ENCODE data around the gene CNTNAP2.
"Not testable (repeated sequence)": the region's sequence is repeated elsewhere in the genome, so short reads cannot be mapped to it uniquely, and the experiment has no call there.

Gene CNTNAP2

GRCh38 chr7:146791344-146792285 is 675.0 kb downstream of the CNTNAP2 start:
- no peak for DNase-seq

- DNase-seq = no peak
These were observed 688.0 kb downstream of the CNTNAP2 start for GRCh38 chr7:146804620-146805019.

- DNase-seq = no peak
These were observed 688.5 kb downstream of the CNTNAP2 start for GRCh38 chr7:146805082-146805481.

- no peak for DNase-seq
These were observed 709.7 kb downstream of the CNTNAP2 start for GRCh38 chr7:146826329-146826728.

GRCh38 chr7:146830686-146831085 is 714.1 kb downstream of the CNTNAP2 start:
- no peak for DNase-seq

GRCh38 chr7:146831875-146832274 is 715.3 kb downstream of the CNTNAP2 start:
- DNase-seq = no peak

- no peak for DNase-seq
These were observed 727.8 kb downstream of the CNTNAP2 start for GRCh38 chr7:146844405-146844804.

GRCh38 chr7:146858690-146859089 is 742.1 kb downstream of the CNTNAP2 start:
- no peak for DNase-seq

GRCh38 chr7:146861701-146862100 is 745.1 kb downstream of the CNTNAP2 start:
- no peak for DNase-seq

GRCh38 chr7:146862415-146862814 is 745.8 kb downstream of the CNTNAP2 start:
- DNase-seq = no peak

- peak; percentile 70 for DNase-seq
These were observed 748.0 kb downstream of the CNTNAP2 start for GRCh38 chr7:146864644-146865043.

GRCh38 chr7:146865696-146866095 is 749.1 kb downstream of the CNTNAP2 start:
- no peak for DNase-seq

- no peak for DNase-seq
These were observed 758.1 kb downstream of the CNTNAP2 start for GRCh38 chr7:146874722-146875121.

- no peak for DNase-seq
These were observed 758.7 kb downstream of the CNTNAP2 start for GRCh38 chr7:146875237-146875785.

GRCh38 chr7:146875981-146876380 is 759.4 kb downstream of the CNTNAP2 start:
- no peak for DNase-seq

- no peak for DNase-seq
These were observed 759.8 kb downstream of the CNTNAP2 start for GRCh38 chr7:146876411-146876810.

- DNase-seq = no peak
These were observed 762.3 kb downstream of the CNTNAP2 start for GRCh38 chr7:146878901-146879300.

- DNase-seq = no peak
These were observed 768.6 kb downstream of the CNTNAP2 start for GRCh38 chr7:146885231-146885630.

- no peak for DNase-seq
These were observed 773.4 kb downstream of the CNTNAP2 start for GRCh38 chr7:146889806-146890555.

- DNase-seq = no peak
These were observed 775.5 kb downstream of the CNTNAP2 start for GRCh38 chr7:146892151-146892550.

- DNase-seq = no peak
These were observed 778.3 kb downstream of the CNTNAP2 start for GRCh38 chr7:146894927-146895326.

GRCh38 chr7:146902266-146902665 is 785.7 kb downstream of the CNTNAP2 start:
- no peak for DNase-seq

GRCh38 chr7:146902728-146903127 is 786.1 kb downstream of the CNTNAP2 start:
- DNase-seq = no peak

- DNase-seq = not testable (repeated sequence)
These were observed 789.1 kb downstream of the CNTNAP2 start for GRCh38 chr7:146905746-146906145.
